Fibroblast of the aortic adventitia (primary cell): ENCODE measurements around the gene ADAM11. TPM values are rescaled to one million over a fixed set of nuclear protein-coding genes. Genes with fewer than 3 reads are reported as not detected.
"Not testable (repeated sequence)": the region's sequence is repeated elsewhere in the genome, so short reads cannot be mapped to it uniquely, and the experiment has no call there.

ENCODE experiments used
- DNase-seq: peaks from one replicate; pipeline ENCODE4 v3.0.0-alpha.2; 2010; ENCODE audit warnings: low read depth
- H3K4me3 ChIP-seq: 2 replicates; pipeline ENCODE4 v1.5.1; 2011; ENCODE audit warnings: low read depth, mild to moderate bottlenecking, control low read depth, low read length, moderate library complexity
- total RNA-seq: library from RNA; depleted of rRNA; stranded (reverse); fragments of >200 nt; gene quantifications from 2 replicates; pipeline ENCODE4 v1.2.3, GENCODE V29; 2012; ENCODE audit warnings: low replicate concordance
- TF ChIP-seq, protein P1 (sequence below): IDR thresholded peaks from 2 replicates; pipeline ENCODE4 v1.5.1; 2011; ENCODE audit warnings: mild to moderate bottlenecking, low read length, control low read depth, inconsistent platforms; ENCODE audit not compliant: insufficient read depth

The ADAM11 gene
- total RNA-seq, 1 donor, result 0.36 TPM

DNA sequence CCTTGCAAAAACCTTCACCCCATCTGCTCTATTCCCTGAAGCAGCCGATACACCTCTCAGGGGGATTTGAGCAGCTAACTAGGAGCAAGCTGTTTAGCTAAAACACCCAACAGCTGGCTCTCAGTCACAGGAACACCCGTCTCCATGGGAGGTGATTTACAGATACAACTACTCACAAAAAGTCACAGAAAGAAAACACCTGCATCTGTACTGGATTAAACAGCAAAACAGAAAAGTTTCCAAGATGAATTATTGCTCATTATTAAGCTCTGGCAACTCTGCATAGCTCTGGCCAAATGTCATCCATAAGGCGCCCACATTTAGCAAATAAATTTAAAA is 49.0 kb downstream of the ADAM11 start:
- DNase-seq, result no peak
- TF ChIP-seq, protein P1, sequence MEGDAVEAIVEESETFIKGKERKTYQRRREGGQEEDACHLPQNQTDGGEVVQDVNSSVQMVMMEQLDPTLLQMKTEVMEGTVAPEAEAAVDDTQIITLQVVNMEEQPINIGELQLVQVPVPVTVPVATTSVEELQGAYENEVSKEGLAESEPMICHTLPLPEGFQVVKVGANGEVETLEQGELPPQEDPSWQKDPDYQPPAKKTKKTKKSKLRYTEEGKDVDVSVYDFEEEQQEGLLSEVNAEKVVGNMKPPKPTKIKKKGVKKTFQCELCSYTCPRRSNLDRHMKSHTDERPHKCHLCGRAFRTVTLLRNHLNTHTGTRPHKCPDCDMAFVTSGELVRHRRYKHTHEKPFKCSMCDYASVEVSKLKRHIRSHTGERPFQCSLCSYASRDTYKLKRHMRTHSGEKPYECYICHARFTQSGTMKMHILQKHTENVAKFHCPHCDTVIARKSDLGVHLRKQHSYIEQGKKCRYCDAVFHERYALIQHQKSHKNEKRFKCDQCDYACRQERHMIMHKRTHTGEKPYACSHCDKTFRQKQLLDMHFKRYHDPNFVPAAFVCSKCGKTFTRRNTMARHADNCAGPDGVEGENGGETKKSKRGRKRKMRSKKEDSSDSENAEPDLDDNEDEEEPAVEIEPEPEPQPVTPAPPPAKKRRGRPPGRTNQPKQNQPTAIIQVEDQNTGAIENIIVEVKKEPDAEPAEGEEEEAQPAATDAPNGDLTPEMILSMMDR, result no peak
- H3K4me3 ChIP-seq, result no peak overlapping the region

DNA sequence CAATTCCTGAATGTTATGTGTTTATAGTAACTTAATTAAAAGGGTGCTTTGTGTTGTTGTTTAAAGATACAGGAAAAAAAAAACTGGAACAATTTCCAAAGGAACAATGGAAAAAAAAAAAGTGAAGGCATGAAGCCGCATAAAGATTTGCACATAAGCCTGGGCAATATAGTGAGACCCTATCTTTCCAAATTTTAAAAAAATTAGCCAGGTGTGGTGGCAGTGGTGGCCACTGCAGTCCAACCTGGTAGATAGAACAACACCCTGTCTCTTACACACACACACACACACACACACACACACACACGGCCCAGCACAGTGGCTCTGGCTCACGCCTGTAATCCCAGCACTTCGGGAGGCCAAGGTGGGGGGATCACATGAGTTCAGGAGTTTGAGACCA is 49.4 kb downstream of the ADAM11 start:
- H3K4me3 ChIP-seq, result no peak overlapping the region
- DNase-seq, result no peak
- TF ChIP-seq, protein P1, result no peak

DNA sequence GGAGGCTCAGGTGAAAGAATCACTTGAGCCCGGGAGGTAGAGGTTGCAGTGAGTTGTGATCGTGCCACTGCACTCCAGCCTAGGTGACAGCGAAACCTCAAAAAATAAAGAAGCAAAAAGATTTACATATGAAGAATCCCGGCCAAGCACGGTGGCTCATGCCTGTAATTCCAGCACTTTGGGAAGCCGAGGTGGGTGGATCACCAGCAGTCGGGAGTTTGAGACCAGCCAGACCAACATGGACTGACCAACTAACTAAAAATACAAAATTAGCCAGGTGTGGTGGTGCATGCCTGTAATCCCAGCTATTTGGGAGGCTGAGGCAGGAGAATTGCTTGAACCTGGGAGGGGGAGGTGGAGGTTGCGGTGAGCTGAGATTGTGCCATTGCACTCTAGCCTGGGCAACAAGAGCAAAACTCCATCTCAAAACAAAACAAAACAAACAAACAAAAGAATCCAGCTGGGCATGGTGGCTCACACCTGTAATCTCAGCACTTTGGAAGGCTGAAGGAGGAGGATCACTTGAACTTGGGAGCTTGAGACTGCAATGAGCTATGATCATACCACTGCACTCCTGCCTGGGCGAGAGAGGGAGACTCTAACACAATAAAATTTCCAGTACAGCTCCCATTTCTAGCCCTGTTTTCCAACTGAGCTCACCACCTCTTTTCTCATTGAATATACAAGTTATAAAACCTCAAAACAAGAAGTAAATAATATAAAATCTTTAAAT is 50.0 kb downstream of the ADAM11 start:
- H3K4me3 ChIP-seq, DNase-seq: not testable (repeated sequence)

DNA sequence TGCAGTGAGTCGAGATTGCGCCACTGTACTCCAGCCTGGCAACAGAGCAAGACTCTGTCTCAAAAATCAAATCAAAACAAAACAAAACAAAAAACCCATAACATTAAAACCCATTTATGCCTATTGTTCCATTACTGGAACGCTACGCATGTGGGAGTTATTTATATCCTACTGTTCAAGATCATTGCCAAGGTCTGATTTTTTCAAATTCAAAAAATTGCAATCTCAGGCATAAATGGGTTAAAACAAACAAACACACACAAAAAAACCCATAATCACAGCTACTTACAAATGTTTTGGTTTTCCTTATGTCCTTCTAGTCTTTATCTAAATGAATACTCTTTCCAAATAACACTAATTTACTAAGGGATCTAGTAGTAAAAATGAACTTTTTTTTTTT is 53.5 kb downstream of the ADAM11 start:
- H3K4me3 ChIP-seq, result no peak overlapping the region
- no peak for DNase-seq
- TF ChIP-seq, protein P1, result no peak

DNA sequence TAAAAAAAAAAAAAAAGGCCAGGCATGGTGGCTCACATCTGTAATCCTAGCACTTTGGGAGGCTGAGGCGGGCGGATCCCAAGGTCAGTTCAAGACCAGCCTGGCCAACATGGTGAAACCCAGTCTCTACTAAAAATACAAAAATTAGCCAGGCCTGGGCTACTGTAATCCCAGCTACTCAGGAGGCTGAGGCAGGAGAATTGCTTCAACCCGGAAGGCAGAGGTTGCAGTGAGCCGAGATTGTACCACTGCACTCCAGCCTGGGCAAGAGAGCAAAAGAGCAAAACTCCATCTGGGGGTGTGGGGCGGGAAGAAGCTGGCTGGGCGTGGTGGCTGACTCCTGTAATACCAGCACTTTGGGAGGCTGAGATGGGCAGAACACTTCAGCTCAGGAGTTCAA is 59.7 kb downstream of the ADAM11 start:
- DNase-seq, result not testable (repeated sequence)

DNA sequence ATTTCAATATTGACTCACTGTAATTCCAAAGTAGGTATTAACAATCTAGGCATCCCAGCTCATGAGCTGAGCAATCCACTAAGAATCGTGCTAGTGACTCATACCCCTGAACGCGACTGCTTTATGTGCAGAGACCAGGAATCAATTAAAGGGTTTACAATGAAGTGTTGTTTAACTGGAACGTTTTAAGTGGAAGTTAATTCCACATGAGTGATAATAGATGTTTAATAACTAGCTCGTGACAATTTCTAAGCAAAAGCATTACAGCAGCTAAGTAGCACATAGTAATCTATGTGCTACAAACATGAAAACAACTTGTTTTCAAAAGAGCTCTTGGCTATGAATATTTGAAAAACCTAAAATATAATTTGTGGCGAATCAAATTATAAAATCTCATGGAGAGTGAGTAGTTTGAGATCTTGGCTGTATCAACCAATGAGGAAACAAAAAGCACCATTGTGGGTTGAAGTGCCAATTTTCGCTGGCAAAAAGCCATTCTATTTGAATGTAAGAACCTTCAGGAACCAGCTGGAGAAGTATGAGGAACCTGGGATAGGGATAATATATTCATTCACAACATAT is 61.9 kb downstream of the ADAM11 start:
- TF ChIP-seq, protein P1, result no peak

More for the DNA sequence above, 59.7 kb downstream of the ADAM11 start:
- not testable (repeated sequence) for H3K4me3 ChIP-seq

DNA sequence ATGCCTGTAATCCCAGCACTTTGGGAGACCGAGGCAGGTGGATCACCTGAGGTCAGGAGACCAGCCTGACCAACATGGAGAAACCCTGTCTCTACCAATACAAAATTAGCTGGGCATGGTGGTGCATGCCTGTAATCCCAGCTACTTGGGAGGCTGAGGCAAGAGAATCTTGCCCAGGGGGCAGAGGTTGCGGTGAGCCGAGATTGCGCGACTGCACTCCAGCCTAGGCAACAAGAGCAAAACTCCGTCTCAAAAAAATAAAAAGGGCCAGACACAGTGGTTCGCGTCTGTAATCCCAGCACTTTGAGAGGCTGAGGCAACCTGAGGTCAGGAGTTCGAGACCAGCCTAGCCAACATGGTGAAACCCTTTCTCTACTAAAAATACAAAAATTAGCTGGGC is 66.4 kb downstream of the ADAM11 start:
- not testable (repeated sequence) for H3K4me3 ChIP-seq

More for the DNA sequence above, 61.9 kb downstream of the ADAM11 start:
- H3K4me3 ChIP-seq, result no peak overlapping the region
- DNase-seq, result peak; percentile 81

DNA sequence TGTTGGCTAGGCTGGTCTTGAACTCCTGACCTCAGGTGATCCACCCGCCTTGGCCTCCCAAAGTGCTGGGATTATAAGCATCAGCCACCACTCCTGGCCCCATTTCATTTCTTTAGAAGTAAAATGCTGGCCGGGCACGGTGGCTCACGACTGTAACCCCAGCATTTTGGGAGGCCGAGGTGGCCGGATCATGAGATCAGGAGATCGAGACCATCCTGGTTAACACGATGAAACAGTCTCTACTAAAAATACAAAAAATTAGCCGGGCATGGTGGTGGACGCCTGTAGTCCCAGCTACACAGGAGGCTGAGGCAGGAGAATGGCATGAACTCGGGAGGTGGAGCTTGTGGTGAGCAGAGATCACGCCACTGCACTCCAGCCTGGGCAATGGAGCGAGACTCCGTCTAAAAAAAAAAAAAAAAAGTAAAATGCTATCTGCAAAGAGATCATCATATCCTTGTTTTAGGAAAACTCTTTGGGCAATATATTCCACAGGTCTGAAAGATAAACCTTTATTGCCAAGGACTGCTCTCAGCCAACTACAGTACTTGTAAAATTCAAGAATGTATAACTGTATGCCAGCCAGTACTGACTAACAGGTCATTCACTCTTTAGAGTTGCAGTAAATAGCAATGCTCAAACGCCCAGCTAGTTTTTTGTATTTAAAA is 67.5 kb downstream of the ADAM11 start:
- TF ChIP-seq, protein P1, result no peak
- H3K4me3 ChIP-seq, result no peak overlapping the region
- DNase-seq, result no peak

More for the DNA sequence above, 66.4 kb downstream of the ADAM11 start:
- DNase-seq, result not testable (repeated sequence)
